CD4-positive, alpha-beta T cell treated with Interleukin-17A for 1 hour (primary cell): ENCODE measurements around the gene FGFBP2.
"Not testable (repeated sequence)": the region's sequence is repeated elsewhere in the genome, so short reads cannot be mapped to it uniquely, and the experiment has no call there.

ENCODE experiments used
- DNase-seq: peaks from one replicate; pipeline ENCODE4 v3.0.0-alpha.2; 2020

FGFBP2 gene

DNA sequence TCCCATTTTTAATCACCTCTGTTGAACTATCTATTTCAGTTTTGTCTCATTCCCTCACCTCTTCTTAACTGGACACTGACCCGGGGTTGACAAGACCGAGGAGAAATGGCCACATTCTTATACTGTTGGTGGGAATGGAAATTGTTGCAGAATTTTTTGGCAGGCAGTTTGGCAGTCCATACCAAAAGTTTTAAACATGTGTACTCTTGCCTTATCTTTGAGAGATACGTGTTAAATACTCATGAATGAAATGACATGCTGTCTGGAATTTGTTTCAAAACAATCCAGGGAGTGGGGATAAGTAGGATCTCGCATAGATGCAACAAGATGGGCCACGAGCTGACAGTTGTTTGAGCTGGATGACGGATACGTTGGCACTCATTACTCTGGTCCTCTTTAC lies 36.5 kb downstream of the FGFBP2 start:
- DNase-seq = no peak

DNA sequence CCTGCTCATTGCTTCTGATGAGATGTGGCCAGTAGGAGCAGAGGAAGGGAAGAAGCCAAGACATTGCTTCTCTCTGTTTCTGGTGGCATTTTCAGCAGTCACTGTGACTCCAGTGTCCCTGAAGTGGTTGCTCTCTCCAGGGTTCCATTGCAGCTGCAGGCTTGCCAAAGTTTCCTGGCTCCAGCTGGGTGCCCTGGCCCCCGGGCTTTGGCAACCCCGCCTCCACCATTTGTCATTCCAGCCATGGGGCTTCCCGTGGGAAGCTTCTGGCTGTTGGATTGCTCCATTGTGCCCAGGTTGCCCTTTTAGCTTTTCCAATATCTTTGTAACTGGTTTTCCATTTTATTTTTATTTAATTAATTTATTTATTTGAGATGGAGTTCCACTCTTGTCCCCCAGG lies 37.1 kb downstream of the FGFBP2 start:
- DNase-seq = no peak

DNA sequence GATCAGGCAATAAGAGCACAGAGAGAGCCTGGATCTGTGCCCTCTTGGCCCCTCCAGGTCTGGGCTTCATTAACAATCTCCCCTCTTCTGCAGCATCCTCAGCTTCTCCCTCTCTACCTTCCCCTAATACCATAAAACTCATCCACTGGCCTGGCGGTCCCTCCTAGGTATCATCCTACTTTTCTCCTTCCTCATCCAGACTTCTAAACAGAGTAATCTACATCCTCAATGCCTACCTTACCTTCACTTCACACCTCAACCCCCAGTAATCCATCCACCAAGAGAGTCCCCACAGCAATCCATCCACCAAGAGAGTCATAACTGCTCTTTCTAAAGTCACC lies 41.4 kb downstream of the FGFBP2 start:
- no peak for DNase-seq

DNA sequence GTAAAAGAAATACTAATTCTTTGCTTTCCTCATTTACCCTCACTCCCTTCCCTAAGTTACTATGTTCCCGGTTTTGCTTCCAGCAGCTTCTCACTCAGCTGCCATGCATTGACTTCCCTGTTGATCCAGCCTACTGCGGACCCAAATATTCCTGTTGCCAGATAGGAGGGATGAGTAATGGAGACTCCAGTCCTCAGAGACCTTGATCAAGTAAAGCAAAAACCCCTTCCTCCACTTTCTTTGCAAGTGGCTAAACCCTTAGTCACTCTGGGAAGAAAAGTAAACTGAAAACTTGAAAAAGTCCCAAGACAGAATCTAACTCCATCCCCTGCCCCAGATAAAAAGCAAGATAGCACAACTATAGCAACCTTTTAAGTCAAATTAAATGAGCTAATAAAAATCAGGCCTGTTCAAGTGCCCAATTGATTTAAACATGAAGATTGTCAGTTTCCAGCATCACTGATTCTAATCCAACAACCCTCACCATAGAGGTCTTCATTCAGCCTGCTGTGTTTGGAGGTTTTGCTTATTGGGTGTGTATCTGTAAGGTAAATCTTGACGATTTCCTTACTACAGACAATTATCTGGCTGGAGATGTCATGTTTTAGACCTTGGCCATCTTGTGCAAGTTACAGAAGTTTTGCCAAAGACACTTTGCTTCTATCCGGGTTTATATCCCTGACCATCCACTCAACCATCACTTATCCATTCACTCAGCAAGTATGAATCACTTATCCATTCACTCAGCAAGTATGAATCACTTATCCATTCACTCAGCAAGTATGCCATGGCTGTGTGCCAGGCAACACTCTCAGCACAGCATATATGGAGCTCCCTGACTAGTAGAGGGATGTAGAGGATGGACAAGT lies 42.0 kb downstream of the FGFBP2 start:
- DNase-seq = no peak

DNA sequence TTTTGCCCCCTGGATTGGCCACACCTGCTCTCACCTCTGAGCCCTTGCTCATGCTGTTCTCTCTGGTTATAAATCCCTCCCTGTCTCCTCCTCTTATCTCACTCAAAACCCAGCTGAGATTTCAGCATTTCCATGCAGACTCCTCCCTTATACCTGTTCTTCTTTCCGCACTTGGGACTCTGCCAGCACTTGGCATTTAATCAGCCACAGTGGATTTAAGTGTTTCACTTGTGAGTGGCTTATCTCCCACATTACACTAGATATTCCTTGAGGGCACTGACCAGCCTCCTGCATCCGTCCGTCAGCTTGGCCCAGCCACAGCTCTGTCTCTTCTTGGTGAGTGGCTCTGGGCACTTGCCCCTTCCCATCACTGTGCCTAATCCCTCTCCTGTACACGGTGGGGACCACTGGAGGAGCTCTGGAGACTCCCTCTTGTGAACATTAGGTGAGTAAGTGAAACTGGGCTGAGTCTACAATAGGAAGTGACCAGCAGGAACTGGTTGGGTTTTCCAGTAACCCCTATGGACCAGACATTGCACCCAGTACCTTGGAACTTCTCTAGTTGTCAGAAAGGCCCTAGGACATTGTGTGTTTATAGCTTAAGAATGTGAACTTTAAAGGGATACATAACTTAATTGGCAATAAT lies 44.4 kb downstream of the FGFBP2 start:
- DNase-seq = no peak

DNA sequence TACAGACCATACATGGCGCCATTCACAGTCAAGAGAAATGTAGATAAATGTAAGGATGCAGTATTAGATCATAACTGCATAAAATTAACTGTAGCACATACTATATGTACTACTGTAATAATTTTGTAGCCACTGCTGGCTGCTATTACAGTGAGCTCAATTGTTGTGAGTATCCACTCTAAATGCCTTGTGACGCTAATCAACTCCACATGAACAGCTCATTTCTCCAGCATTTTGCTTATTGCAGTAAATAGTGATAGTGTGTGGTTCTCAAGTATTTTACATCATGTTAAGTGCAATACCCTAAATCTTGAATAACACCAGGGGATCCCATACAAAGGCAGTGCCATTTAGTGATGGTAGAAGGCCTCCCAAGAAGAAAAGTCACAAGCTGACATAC lies 45.7 kb downstream of the FGFBP2 start:
- no peak for DNase-seq

DNA sequence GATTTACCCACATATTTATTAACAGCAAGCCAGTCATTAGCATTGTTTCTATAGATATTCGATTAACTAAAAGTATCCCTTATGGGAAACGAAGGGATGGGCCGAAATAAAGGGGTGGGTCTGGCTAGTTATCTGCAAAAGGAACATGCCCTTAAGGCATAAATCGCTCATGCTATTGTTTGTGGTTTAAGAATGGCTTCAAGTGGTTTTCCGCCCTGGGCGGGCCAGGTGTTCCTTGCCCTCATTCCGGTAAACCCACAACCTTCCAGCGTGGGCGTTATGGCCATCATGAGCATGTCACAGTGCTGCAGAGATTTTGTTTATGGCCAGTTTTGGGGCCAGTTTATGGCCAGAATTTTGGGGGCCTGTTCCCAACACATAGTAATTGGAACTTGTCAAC lies 46.6 kb downstream of the FGFBP2 start:
- DNase-seq = not testable (repeated sequence)

DNA sequence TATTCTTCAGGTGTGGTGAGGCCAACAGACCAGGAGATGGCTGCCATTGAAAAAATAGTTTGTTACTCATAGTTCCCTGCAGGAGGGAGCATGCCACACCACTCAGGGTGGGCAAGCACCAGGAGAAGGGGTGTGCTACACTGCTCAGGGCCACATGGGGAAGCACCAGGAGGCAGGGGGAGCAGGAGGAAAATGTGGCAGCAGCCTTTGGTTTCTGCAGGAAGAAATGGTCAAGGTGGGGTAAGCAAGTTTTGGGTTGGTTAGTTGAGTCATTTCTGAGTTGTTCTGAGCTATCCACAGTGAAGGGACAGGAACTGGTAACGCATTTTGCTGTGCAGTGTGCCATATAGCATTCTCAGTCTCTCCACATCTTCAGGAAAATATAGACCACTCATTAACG lies 48.2 kb downstream of the FGFBP2 start:
- no peak for DNase-seq

DNA sequence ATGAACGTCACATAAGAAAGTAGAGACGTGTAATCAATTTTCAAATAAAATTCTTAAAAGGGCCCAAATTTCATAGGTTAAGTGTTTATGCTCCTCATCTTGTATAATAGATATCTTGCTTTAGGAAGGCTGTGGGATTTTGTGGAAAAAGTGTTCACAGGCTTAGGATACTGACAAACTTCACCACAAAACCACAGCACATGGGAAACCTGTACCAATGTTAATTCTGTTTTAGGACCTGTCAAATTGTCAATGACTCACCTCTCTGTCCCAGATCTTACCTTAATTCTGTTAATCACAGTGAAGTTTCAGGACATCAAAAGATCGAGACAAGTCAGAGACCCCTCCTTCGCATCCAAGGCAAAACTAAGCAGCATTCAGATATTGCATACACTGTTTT lies 48.7 kb downstream of the FGFBP2 start:
- no peak for DNase-seq

DNA sequence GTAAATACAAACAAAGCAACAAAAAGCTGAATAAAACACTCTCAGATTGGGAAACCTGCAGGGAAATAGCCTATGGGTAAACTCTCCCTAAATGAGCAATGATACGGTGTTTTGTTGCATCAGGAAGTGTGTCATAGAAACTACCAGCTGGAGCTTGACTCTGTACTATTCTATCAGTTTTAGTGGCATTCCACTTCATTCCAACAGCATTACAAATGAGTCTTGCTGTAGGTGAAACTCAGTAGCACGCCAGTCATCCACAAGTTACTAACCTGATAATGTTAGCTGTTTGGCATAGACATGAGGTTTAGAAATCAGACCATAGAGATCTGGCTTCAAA lies 49.4 kb downstream of the FGFBP2 start:
- DNase-seq = no peak

DNA sequence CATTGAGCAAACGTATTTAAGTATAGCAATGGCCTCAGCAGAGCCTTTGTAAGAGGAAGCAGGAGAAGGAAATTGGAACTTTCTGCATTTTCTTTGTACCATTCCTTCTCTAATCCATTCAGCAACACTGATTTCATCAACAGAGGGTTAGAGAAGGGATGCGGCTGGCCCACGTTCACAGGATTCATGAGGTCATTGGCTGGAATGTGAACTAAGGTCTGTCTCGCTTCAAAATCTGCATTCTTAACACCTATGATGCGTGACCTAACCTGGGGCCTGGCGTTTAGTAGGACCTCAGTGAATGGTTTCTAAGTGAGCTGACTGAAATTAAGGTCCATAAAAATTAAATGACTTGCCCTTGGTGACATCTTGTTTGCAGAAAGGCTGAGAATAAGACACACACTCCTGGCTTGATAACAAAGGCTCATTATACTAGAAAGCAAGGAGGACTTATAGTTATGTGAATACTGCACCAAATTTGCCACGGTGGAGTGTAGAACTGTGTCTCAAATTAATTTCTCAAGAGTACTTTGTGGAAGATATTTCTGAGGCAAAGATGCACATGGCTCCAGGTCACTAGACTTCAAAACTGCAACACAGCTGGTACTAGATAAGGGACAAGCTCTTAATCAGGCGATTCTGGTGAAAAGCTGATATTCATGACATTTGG lies 49.9 kb downstream of the FGFBP2 start:
- no peak for DNase-seq

DNA sequence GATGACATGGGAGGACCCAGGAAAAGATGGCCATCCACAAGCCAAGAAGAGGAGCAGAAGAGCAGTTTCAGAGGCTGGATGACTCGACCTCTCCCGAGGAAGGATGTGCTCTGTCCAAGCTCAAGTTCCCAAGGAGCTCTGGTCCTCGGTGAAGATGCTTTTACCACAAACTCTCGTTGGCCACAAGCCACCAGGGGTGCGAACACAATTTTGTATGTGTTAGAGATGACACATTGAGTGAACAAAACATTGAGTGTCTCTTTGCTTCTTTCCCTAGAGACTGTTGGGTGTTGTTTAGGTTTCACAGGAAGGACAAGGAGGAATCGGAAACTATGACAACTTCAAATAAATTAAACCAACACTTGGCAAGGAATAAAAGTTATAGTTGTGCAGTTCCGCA lies 50.7 kb downstream of the FGFBP2 start:
- no peak for DNase-seq
